WTC11 (cell line): ENCODE measurements around the gene GRK6. TPM values are rescaled to one million over a fixed set of nuclear protein-coding genes. Genes with fewer than 3 reads are reported as not detected.

Experiments used
- ATAC-seq: fragments of 200-7000 bp; cut with Tn5 transposase; 2 replicates; pipeline ENCODE4 v1.10.0; 2021; ENCODE audit warnings: mild to moderate bottlenecking, moderate library complexity
- CTCF ChIA-PET: fragments of 300-600 bp; sonication (Branson Sonifier 250); formaldehyde crosslinking; loops from one replicate; lab custom pipeline; 2021; ENCODE audit warnings: antibody characterized with exemption; lab: Charles Lee
- POLR2A ChIA-PET: fragments of 350-600 bp; sonication (Branson Sonifier 250); formaldehyde crosslinking; loops from one replicate; lab custom pipeline; 2021; ENCODE audit warnings: antibody characterized with exemption; lab: Charles Lee
- DNase-seq: peaks from one replicate; pipeline ENCODE4 v3.0.0; 2021; ENCODE audit warnings: low spot score
- H3K27ac Mint-ChIP-seq: 2 replicates; pipeline ENCODE4 v1.8.0; 2021; ENCODE audit warnings: mixed read lengths
- H3K27me3 Mint-ChIP-seq: 2 replicates; pipeline ENCODE4 v1.8.0; 2021; ENCODE audit warnings: low read depth, mild to moderate bottlenecking, moderate library complexity, mixed read lengths
- H3K36me3 Mint-ChIP-seq: 2 replicates; pipeline ENCODE4 v1.8.0; 2021; ENCODE audit warnings: mixed read lengths
- H3K4me1 Mint-ChIP-seq: 2 replicates; pipeline ENCODE4 v1.8.0; 2022; ENCODE audit warnings: mixed read lengths
- H3K4me3 Mint-ChIP-seq: 2 replicates; pipeline ENCODE4 v1.8.0; 2021; ENCODE audit warnings: mild to moderate bottlenecking, moderate library complexity, mixed read lengths
- H3K9me3 Mint-ChIP-seq: 2 replicates; pipeline ENCODE4 v1.8.0; 2021; ENCODE audit warnings: mixed read lengths
- ATF6 ChIP-seq: sonication (generic); formaldehyde crosslinking; IDR thresholded peaks from 2 replicates; pipeline ENCODE4 v1.8.1; 2023; ENCODE audit warnings: mild to moderate bottlenecking, missing genetic modification reagents
- CREM ChIP-seq: sonication (generic); formaldehyde crosslinking; IDR thresholded peaks from 2 replicates; pipeline ENCODE4 v1.8.1; 2022; ENCODE audit warnings: mild to moderate bottlenecking, missing genetic modification reagents, moderate library complexity
- EMX1 ChIP-seq: fragments of 250-450 bp; sonication (Bioruptor Pico); IDR thresholded peaks from 2 replicates; pipeline ENCODE4 v1.8.0; 2021; ENCODE audit warnings: mild to moderate bottlenecking
- FOXK1 ChIP-seq: sonication (generic); formaldehyde crosslinking; IDR thresholded peaks from 2 replicates; pipeline ENCODE4 v1.8.0; 2022; ENCODE audit warnings: mild to moderate bottlenecking, moderate library complexity, missing genetic modification reagents
- KAT7 ChIP-seq: sonication (generic); formaldehyde crosslinking; IDR thresholded peaks from 2 replicates; pipeline ENCODE4 v1.8.1; 2023; ENCODE audit warnings: missing genetic modification reagents, mild to moderate bottlenecking, borderline replicate concordance
- RORB ChIP-seq: fragments of 250-450 bp; sonication (Bioruptor Pico); IDR thresholded peaks from 2 replicates; pipeline ENCODE4 v1.9.0; 2021; ENCODE audit warnings: mild to moderate bottlenecking
- SOX15 ChIP-seq: fragments of 250-450 bp; sonication (Bioruptor Pico); IDR thresholded peaks from 2 replicates; pipeline ENCODE4 v1.9.0; 2021; ENCODE audit warnings: mild to moderate bottlenecking
- ZNF396 ChIP-seq: fragments of 250-450 bp; sonication (Bioruptor Pico); IDR thresholded peaks from 2 replicates; pipeline ENCODE4 v1.8.0; 2021; ENCODE audit warnings: mild to moderate bottlenecking, moderate library complexity, borderline replicate concordance
- ZNF416 ChIP-seq: fragments of 250-450 bp; sonication (Bioruptor Pico); IDR thresholded peaks from 2 replicates; pipeline ENCODE4 v1.9.0; 2021; ENCODE audit warnings: mild to moderate bottlenecking, inconsistent platforms
- ZNF425 ChIP-seq: fragments of 250-450 bp; sonication (Bioruptor Pico); conservative IDR thresholded peaks from 2 replicates; pipeline ENCODE4 v1.9.0; 2021; ENCODE audit warnings: mild to moderate bottlenecking
- total RNA-seq: library from RNA; stranded (reverse); gene quantifications from 3 replicates; pipeline ENCODE4 v1.2.3, GENCODE V29; 2021
- TF ChIP-seq, protein P1 (sequence below): sonication (generic); formaldehyde crosslinking; IDR thresholded peaks from 2 replicates; pipeline ENCODE4 v1.8.1; 2023; ENCODE audit warnings: mild to moderate bottlenecking, missing genetic modification reagents, moderate library complexity
- TF ChIP-seq, protein P2 (sequence below): sonication (generic); formaldehyde crosslinking; IDR thresholded peaks from 2 replicates; pipeline ENCODE4 v1.8.0; 2023; ENCODE audit warnings: mild to moderate bottlenecking, missing genetic modification reagents
- TF ChIP-seq, protein P3 (sequence below): sonication (generic); formaldehyde crosslinking; IDR thresholded peaks from 2 replicates; pipeline ENCODE4 v1.8.0; 2022; ENCODE audit warnings: mild to moderate bottlenecking, missing genetic modification reagents
- TF ChIP-seq, protein P4 (sequence below): sonication (generic); formaldehyde crosslinking; IDR thresholded peaks from 2 replicates; pipeline ENCODE4 v1.8.0; 2022; ENCODE audit warnings: missing genetic modification reagents
- TF ChIP-seq, protein P5 (sequence below): sonication (generic); formaldehyde crosslinking; IDR thresholded peaks from 2 replicates; pipeline ENCODE4 v1.8.0; 2023; ENCODE audit warnings: missing genetic modification reagents, mild to moderate bottlenecking, borderline replicate concordance

GRK6 gene
- total RNA-seq, 1 experiment from 2014 or later, result 69.2 TPM

- TF ChIP-seq, protein P1, sequence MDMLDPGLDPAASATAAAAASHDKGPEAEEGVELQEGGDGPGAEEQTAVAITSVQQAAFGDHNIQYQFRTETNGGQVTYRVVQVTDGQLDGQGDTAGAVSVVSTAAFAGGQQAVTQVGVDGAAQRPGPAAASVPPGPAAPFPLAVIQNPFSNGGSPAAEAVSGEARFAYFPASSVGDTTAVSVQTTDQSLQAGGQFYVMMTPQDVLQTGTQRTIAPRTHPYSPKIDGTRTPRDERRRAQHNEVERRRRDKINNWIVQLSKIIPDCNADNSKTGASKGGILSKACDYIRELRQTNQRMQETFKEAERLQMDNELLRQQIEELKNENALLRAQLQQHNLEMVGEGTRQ (CRISPR knock-in tag), result no peak
- TF ChIP-seq, all 79 proteins: peak for 0
Observed at GRCh38 chr5:177423671-177424070, 2.8 kb upstream of the GRK6 start (continued).

DNA sequence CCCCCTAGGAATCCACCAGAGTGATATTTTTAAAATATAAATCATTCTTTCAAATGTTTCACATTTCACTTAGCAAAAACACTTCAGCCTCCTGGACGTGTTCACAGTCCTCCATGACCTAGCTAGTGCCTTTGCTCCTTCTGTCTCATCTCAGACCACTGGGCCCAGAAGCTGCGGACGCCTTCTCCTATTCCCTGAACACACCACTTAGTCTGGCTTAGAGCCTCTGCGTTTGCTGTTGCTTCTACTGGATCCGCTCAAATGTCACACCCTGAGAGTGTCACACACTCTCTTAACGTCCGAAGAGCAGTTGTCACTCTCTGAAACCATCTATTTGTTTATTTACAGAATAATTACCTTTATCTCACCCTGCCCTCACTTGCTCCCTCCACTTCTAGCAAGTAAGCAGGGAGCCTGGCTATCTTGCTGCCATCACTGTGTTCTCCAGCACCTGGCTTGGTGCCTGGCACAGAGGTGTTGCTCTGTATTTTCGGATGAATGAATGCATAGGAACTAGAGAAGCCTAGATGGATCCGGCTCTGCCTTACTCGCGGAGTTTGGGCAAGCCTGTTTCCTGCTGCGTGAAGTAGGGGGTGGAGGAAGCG lies 1.2 kb upstream of the GRK6 start:
- ATAC-seq, result no peak

More for the DNA sequence above, 1.2 kb upstream of the GRK6 start:
- Mint-ChIP-seq H3K9me3 (no peaks in the 10 kb centered on the region), H3K36me3 (no peaks in the 10 kb centered on the region), H3K4me3 (peak overlapping the region; percentile 84), H3K27me3 (peaks cover 5% of the 10 kb centered on the region), H3K27ac (peak overlapping the region; percentile 98), H3K4me1 (peaks cover 18% of the 10 kb centered on the region)
- no peak for DNase-seq
- TF ChIP-seq, protein P2, sequence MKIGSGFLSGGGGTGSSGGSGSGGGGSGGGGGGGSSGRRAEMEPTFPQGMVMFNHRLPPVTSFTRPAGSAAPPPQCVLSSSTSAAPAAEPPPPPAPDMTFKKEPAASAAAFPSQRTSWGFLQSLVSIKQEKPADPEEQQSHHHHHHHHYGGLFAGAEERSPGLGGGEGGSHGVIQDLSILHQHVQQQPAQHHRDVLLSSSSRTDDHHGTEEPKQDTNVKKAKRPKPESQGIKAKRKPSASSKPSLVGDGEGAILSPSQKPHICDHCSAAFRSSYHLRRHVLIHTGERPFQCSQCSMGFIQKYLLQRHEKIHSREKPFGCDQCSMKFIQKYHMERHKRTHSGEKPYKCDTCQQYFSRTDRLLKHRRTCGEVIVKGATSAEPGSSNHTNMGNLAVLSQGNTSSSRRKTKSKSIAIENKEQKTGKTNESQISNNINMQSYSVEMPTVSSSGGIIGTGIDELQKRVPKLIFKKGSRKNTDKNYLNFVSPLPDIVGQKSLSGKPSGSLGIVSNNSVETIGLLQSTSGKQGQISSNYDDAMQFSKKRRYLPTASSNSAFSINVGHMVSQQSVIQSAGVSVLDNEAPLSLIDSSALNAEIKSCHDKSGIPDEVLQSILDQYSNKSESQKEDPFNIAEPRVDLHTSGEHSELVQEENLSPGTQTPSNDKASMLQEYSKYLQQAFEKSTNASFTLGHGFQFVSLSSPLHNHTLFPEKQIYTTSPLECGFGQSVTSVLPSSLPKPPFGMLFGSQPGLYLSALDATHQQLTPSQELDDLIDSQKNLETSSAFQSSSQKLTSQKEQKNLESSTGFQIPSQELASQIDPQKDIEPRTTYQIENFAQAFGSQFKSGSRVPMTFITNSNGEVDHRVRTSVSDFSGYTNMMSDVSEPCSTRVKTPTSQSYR (CRISPR knock-in tag), result no peak
- TF ChIP-seq ZNF416 (CRISPR knock-in tag) (no peak), ATF6 (CRISPR knock-in tag) (no peak), ZNF425 (no peak), SOX15 (CRISPR knock-in tag) (no peak), ZNF396 (CRISPR knock-in tag) (no peak), CREM (CRISPR knock-in tag) (no peak), FOXK1 (CRISPR knock-in tag) (no peak), RORB (CRISPR knock-in tag) (no peak), KAT7 (no peak), EMX1 (CRISPR knock-in tag) (no peak)
- TF ChIP-seq, protein P3, sequence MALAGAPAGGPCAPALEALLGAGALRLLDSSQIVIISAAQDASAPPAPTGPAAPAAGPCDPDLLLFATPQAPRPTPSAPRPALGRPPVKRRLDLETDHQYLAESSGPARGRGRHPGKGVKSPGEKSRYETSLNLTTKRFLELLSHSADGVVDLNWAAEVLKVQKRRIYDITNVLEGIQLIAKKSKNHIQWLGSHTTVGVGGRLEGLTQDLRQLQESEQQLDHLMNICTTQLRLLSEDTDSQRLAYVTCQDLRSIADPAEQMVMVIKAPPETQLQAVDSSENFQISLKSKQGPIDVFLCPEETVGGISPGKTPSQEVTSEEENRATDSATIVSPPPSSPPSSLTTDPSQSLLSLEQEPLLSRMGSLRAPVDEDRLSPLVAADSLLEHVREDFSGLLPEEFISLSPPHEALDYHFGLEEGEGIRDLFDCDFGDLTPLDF (CRISPR knock-in tag), result no peak
- TF ChIP-seq, protein P4, sequence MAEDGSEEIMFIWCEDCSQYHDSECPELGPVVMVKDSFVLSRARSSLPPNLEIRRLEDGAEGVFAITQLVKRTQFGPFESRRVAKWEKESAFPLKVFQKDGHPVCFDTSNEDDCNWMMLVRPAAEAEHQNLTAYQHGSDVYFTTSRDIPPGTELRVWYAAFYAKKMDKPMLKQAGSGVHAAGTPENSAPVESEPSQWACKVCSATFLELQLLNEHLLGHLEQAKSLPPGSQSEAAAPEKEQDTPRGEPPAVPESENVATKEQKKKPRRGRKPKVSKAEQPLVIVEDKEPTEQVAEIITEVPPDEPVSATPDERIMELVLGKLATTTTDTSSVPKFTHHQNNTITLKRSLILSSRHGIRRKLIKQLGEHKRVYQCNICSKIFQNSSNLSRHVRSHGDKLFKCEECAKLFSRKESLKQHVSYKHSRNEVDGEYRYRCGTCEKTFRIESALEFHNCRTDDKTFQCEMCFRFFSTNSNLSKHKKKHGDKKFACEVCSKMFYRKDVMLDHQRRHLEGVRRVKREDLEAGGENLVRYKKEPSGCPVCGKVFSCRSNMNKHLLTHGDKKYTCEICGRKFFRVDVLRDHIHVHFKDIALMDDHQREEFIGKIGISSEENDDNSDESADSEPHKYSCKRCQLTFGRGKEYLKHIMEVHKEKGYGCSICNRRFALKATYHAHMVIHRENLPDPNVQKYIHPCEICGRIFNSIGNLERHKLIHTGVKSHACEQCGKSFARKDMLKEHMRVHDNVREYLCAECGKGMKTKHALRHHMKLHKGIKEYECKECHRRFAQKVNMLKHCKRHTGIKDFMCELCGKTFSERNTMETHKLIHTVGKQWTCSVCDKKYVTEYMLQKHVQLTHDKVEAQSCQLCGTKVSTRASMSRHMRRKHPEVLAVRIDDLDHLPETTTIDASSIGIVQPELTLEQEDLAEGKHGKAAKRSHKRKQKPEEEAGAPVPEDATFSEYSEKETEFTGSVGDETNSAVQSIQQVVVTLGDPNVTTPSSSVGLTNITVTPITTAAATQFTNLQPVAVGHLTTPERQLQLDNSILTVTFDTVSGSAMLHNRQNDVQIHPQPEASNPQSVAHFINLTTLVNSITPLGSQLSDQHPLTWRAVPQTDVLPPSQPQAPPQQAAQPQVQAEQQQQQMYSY (CRISPR knock-in tag), result no peak
- TF ChIP-seq, protein P5, sequence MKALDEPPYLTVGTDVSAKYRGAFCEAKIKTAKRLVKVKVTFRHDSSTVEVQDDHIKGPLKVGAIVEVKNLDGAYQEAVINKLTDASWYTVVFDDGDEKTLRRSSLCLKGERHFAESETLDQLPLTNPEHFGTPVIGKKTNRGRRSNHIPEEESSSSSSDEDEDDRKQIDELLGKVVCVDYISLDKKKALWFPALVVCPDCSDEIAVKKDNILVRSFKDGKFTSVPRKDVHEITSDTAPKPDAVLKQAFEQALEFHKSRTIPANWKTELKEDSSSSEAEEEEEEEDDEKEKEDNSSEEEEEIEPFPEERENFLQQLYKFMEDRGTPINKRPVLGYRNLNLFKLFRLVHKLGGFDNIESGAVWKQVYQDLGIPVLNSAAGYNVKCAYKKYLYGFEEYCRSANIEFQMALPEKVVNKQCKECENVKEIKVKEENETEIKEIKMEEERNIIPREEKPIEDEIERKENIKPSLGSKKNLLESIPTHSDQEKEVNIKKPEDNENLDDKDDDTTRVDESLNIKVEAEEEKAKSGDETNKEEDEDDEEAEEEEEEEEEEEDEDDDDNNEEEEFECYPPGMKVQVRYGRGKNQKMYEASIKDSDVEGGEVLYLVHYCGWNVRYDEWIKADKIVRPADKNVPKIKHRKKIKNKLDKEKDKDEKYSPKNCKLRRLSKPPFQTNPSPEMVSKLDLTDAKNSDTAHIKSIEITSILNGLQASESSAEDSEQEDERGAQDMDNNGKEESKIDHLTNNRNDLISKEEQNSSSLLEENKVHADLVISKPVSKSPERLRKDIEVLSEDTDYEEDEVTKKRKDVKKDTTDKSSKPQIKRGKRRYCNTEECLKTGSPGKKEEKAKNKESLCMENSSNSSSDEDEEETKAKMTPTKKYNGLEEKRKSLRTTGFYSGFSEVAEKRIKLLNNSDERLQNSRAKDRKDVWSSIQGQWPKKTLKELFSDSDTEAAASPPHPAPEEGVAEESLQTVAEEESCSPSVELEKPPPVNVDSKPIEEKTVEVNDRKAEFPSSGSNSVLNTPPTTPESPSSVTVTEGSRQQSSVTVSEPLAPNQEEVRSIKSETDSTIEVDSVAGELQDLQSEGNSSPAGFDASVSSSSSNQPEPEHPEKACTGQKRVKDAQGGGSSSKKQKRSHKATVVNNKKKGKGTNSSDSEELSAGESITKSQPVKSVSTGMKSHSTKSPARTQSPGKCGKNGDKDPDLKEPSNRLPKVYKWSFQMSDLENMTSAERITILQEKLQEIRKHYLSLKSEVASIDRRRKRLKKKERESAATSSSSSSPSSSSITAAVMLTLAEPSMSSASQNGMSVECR (CRISPR knock-in tag), result no peak
- ChIA-PET POLR2A (interaction anchor here (0.6 to 2.2 kb wide), 6 partner anchors 21 to 92 kb away, joined by 3 to 14 read pairs (median 4); partner anchors contain the start of gene DDX41), CTCF (interaction anchor here (0.9 to 9.4 kb wide), 10 partner anchors 19 to 182 kb away, joined by 3 to 95 read pairs (median 6); partner anchors contain the start of gene PFN3)
